Tibial artery (tissue), 4 donors: Measurements from ENCODE around the gene ANKRD13C.

Source experiments
- DNase-seq, 2 donors: peaks; one replicate each; pipeline ENCODE4 v3.0.0-alpha.2; 2019
- H3K27ac ChIP-seq, 2 donors: fragments of 200-600 bp; sonication (generic) in 1 of 2; 1 replicate in 1 of 2; 2 replicates in 1 of 2; pipeline ENCODE4 v1.5.1; 2018 to 2019; ENCODE audit warnings: mild to moderate bottlenecking in 1 of 2
- H3K27me3 ChIP-seq, 2 donors: fragments of 200-600 bp; sonication (generic) in 1 of 2; one replicate each; pipeline versions ENCODE4 v1.5.1 to v1.6.0; 2016 to 2019
- H3K36me3 ChIP-seq, 3 donors: fragments of 200-600 bp; sonication (generic) in 2 of 3; one replicate each; pipeline ENCODE4 v1.5.1; 2016 to 2019; ENCODE audit warnings: mild to moderate bottlenecking in 2 of 3
- H3K4me1 ChIP-seq, 4 donors: fragments of 200-600 bp; sonication (generic) in 2 of 4; 1 replicate in 3 of 4; 2 replicates in 1 of 4; pipeline ENCODE4 v1.5.1; 2016 to 2019
- H3K4me3 ChIP-seq, 2 donors: fragments of 200-600 bp; sonication (generic) in 1 of 2; 1 replicate in 1 of 2; 2 replicates in 1 of 2; pipeline ENCODE4 v1.5.1; 2018 to 2019; ENCODE audit warnings: mild to moderate bottlenecking in 2 of 2
- H3K9me3 ChIP-seq, 3 donors: fragments of 200-600 bp; sonication (generic) in 1 of 3; one replicate each; pipeline ENCODE4 v1.5.1; 2016 to 2019
- CTCF ChIP-seq, 2 experiments: fragments of 200-600 bp in 1 of 2; fragments of 450-650 bp in 1 of 2; IDR thresholded peaks; one replicate each; pipeline ENCODE4 v1.5.1; 2017 to 2019; ENCODE audit warnings: antibody characterized with exemption in 2 of 2, mild to moderate bottlenecking in 1 of 2, moderate library complexity in 1 of 2
- intact Hi-C: fragments of 100-400 bp; cut with DNase I; formaldehyde crosslinking; loops from one replicate; pipeline ENCODE4 v1.15.0; 2023; ENCODE audit warnings: low total_unique reads

Gene ANKRD13C

GRCh38 chr1:70354332-70355110 lies at the start of gene ANKRD13C:
Gene ANKRD13C (minus strand): TSS chr1:70354722. CDS start chr1:70354408, 314 bp downstream.
- no peaks in the 10 kb centered on the region for H3K36me3 ChIP-seq
- TF ChIP-seq CTCF (IDR thresholded peaks at IDR 0.05), result no peak
- peak within 1 kb of the TSS; percentile 93 to 94 for H3K27ac ChIP-seq
- H3K27me3 ChIP-seq, result no peaks in the 10 kb centered on the region
- H3K4me3 ChIP-seq, result peak within 1 kb of the TSS; percentile 85 to 86
- intact Hi-C loops, result loop anchor here (1.0 to 10.0 kb wide), 2 partner anchors 57 to 150 kb away; partner anchors contain the start of genes CTH and LRRC40
- H3K9me3 ChIP-seq, result no peaks in the 10 kb centered on the region
- peak; percentile 96 to 97 for DNase-seq
- peaks cover 0 to 53% (median 33%) of the 10 kb centered on the region in 4 donors for H3K4me1 ChIP-seq

- Histone ChIP-seq H3K27ac (no peak overlapping the region), H3K4me1 (no peaks in the 10 kb centered on the region), H3K4me3 (no peak overlapping the region), H3K9me3 (no peaks in the 10 kb centered on the region), H3K27me3 (no peaks in the 10 kb centered on the region), H3K36me3 (no peaks in the 10 kb centered on the region)
- DNase-seq, result no peak
- intact Hi-C loops, result no loop called here
- TF ChIP-seq CTCF (IDR thresholded peaks at IDR 0.05), result no peak
Measured at GRCh38 chr1:70403759-70404158, 49.2 kb upstream of the ANKRD13C start.

GRCh38 chr1:70401974-70402373 lies 47.5 kb upstream of the ANKRD13C start:
- Histone ChIP-seq H3K9me3 (no peaks in the 10 kb centered on the region), H3K4me1 (no peaks in the 10 kb centered on the region), H3K27me3 (no peaks in the 10 kb centered on the region), H3K27ac (no peak overlapping the region), H3K36me3 (no peaks in the 10 kb centered on the region), H3K4me3 (no peak overlapping the region)
- no peak for TF ChIP-seq CTCF (IDR thresholded peaks at IDR 0.05)
- DNase-seq, result no peak
- intact Hi-C loops, result no loop called here

- Histone ChIP-seq H3K27me3 (no peaks in the 10 kb centered on the region), H3K4me1 (no peaks in the 10 kb centered on the region), H3K36me3 (no peaks in the 10 kb centered on the region), H3K9me3 (no peaks in the 10 kb centered on the region), H3K27ac (no peak overlapping the region), H3K4me3 (no peak overlapping the region)
- TF ChIP-seq CTCF (IDR thresholded peaks at IDR 0.05), result no peak
- no peak for DNase-seq
- intact Hi-C loops, result no loop called here
Measured at GRCh38 chr1:70400335-70400734, 45.8 kb upstream of the ANKRD13C start.

GRCh38 chr1:70397013-70397412 lies 42.5 kb upstream of the ANKRD13C start:
- H3K4me3 ChIP-seq, result no peak overlapping the region
- intact Hi-C loops, result no loop called here
- H3K9me3 ChIP-seq, result no peaks in the 10 kb centered on the region
- no peaks in the 10 kb centered on the region for H3K4me1 ChIP-seq
- H3K27ac ChIP-seq, result no peak overlapping the region
- no peak for TF ChIP-seq CTCF (IDR thresholded peaks at IDR 0.05)
- no peaks in the 10 kb centered on the region for H3K36me3 ChIP-seq
- DNase-seq, result no peak
- no peaks in the 10 kb centered on the region for H3K27me3 ChIP-seq
